HG02763 (cell line): ENCODE data around the gene PITX3.
A peak's percentile ranks its signal among the peaks of the same experiment; 100 is the strongest.
"Not testable (repeated sequence)": the region's sequence is repeated elsewhere in the genome, so short reads cannot be mapped to it uniquely, and the experiment has no call there.

Experiments used
- ATAC-seq: cut with Tn5 transposase; IDR thresholded peaks from one replicate; pipeline ENCODE4 v1.9.1; 2021; ENCODE audit warnings: mild to moderate bottlenecking, moderate library complexity; ENCODE audit not compliant: unreplicated experiment

Gene PITX3

DNA sequence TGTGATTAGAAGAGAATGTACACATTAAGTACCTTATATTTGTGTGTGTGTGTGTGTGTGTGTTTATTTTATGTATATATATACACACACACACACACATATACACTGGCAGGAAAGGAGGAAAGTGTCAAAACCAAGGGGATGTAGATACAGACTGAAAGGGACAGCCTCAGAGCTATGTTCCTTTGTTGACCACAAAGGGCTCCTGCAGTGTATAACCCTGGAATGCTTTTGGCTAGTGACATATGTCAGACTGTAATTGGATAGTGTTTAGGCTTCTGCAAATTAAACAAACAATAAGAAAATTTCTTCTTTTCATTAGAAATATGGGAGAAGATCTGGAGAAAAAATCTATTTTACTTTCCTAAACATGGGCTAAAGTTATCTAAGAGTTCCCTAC lies 19.9 kb upstream of the PITX3 start:
- no peak for ATAC-seq

DNA sequence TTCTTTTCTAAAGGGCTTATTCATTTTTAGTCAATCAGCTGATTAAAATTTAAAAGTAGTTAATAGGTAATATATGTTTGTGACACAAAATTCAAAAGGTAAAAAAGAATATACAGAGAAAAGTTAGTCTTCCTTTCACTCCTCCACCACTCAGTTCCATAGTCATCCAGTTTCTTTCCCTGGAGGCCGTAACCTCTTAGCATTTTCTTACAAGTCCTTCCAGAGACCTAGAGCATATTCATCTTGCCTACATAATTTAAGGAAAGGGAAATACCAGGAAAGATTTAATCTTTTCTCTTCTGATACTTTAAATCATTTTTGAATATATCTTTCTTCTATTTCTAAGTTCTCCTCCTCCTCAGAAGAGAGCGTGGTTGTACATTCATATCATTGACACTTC lies 14.1 kb upstream of the PITX3 start:
- no peak for ATAC-seq

DNA sequence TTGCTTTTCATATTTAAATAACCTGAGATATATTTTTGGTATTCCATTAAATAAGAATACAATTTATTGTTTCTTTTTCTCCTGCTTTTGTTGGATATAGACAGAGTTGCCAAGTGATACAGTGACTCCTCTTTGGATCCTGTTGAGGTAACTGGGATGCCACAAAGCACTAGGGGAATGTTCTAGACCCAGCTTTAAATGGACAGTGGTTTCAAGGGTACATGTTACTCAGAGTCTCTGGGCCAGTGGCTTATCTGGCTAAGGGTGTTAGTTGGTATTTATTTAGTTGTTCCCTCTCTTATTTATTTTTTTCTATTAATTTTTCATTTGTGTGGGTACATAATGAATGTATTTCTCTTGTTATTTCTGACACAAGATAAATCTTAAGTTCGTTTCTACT lies 13.1 kb upstream of the PITX3 start:
- ATAC-seq, result no peak

DNA sequence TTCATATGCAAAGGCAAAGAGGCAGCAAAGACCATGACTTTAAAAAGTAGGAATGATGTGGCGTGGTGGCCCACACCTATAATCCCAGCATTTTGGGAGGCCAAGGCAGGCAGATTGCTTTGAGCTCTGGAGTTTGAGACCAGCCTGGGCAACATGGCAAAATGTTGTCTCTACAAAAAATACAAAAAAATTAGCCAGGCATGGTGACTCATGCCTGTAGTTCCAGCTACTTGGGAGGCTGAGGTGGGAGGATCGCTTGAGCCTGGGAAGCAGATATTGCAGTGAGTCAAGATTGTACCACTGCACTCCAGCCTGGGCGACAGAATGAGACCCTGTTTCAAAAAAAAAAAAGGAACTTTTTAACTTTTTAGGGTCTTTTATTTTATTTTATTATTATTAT lies 11.2 kb upstream of the PITX3 start:
- ATAC-seq, result not testable (repeated sequence)

DNA sequence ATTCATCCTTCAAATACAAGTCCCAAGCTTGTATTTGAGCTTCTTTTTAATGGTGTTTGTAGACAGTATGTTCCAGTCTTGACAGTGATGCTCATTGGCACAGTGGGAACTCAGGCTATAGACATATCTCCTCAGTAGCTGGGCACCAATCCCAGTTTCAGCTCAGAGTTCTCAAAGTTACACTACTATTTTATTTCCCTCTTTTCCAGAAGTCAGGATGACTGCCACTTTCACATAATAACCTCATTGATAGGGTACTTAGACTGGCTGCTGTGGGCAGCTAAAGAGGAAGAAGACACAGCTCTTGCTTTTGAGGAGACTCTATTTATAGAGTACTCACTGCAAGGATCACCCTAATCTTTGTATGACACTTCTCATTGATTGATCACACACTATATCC lies 6.4 kb upstream of the PITX3 start:
- ATAC-seq, result no peak

DNA sequence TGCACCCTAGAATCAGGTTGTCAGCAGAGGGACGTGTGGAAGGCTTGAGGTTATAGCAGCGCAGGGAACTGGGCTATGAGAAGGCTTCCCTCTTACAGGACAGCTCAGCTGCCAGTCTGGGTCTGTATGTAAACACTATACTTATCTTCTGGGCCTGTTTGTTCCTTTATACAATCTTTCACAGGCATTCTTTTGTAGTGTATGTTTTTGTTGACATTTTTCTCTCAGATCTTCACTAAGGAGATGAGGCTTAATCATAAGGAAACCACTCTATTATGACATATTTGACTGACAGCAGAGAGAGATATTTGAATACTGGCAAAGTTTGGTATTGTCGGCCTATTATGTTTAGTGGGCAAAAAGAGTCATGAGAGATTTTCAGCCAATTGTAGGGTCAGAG lies 4.9 kb upstream of the PITX3 start:
- ATAC-seq, result no peak

DNA sequence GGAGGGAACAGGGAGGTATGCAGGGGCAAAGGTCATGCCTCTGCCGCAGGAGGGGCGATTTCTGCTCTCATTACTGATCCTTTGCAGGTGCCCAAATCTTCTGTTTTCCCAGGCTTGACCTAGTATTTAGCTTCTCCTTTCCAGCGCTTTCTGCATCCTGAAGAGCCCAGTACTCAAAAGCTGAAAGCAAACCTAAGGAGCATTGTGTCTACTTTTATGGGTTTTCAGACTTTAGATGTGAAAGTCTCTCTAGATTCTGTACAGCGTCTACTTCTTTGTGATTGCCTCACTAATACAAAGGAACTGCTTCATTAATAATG lies 4.6 kb upstream of the PITX3 start:
- no peak for ATAC-seq

DNA sequence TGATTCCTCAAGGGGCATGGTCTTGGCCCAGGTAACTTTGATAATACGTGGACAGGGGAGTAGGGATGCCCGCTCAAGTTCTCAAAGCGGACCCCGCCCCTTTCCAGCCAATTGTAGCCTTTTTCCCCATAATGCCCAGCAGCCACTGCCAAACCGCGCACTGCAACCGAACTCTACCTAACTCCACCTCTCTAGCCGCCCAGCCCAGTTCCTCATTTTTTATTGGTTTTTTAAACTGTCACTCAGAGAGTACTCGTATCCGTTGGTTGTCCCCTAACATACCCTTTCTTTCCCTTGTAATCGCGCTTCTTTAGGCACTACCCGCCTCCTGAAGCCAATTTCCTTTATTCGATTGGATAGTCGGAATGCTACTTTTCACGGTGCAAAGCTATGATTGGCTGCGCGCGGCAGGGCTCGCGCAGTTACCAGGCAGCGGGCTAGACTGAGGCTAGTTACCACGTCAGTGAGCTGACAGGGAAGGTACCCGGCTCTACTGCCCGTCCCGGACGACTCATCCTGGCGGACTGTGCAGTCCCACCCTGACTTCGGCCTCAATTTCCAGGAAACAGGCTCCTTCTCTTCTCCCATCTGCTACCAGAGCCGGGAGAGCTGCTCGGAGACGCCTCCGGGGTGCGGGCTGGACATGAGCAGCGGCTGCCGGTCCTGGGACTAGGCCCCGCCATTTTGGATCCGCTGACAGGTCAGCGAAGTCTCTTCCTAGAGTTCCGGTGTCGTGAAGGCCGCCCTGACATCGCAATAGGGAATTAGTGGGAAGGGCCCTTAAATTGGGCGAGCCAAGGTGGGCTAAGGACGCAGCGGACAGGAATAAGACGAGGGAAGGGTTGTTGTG lies 4.0 kb upstream of the PITX3 start, which contains the start of gene GBF1:
Gene GBF1, plus strand, starts transcription at position 451 of the 850 bp plus-strand sequence. CDS start 13,407 bp downstream, outside the sequence.
- ATAC-seq, result peak; percentile 81

DNA sequence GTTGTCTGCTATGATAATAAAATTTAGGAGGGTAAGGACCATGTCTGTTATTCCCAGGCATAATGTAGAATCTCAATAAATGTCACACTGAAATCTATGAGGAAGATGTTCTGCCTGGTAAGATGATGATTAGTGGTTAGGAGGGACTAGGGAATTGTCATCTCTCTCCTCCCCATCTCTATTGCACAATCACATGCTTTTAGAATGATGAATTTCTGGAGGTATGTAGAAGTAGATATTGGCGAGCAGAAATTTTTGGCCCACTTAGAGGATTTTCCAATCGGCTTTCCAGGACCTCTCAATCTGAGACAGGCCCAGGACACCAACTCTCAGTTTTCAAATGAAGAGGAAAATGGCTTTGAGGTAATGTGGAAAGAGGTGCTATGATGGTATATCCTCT lies 2.0 kb upstream of the PITX3 start:
- no peak for ATAC-seq

DNA sequence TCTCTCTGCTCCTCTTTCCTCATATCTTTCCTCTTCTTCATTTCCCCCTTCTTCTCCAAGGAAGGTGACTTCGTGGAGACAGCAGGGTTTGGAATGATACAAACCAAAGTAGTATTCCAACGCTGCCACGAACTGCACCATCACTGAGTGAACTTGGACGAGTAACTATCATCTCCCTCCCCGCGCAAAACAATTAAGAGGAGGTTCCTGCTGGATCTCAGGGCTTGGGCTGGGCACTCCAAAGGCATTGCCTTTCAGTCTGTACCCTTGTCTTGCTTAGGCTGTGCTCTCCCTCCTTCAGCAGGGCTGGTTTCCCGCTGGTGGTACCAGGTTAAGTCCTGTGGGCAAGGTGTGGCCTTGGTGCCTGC lies 790 bp upstream of the PITX3 start:
- no peak for ATAC-seq

DNA sequence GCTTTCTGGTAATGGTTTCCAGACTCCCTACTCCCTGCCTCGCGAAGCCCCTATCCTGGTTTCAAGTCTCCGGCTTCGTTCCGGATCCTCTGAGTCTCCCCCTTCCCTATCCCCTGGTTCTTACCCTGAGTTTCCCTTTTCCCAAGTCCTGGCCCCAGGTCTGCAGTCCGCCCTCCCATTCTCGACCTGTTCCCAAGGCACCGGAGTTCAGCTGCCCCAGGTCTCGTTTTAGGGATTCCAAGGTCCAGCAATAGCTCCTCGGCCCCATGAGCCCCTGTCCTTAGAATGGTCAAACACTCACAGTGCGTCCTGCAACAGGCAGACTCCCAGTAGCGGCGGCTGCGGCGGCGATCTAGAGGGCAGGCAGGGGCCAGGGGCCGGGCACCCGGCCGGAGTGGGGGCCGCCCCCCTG lies 274 bp downstream of the PITX3 start:
- no peak for ATAC-seq

DNA sequence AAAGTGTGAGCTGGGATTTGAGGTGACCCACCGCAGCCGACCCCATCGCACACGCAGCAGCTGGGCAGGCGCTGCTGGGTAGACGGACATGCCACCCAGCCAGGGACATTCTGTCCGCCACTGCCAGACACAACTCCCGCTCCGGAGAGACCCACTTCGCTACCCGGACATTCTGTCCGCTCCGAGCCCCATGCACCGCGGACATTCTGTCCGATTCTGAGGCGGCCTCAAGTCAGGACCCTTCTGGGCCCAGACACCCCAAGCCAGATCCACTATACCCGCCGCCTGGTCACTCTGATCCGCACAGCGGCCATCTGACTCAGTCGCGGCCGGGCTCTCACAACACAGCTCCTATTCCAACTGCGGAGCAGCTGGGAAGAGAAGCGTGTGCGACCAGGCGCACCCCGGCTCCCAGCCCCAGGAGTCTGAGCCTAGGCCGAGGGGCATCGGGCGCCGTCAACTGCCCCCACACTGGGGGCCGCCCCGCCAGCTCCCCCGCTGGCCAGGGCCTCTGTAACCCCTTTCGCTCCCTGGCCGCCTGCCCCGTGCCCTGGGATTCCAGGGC lies 763 bp downstream of the PITX3 start:
- ATAC-seq, result no peak

DNA sequence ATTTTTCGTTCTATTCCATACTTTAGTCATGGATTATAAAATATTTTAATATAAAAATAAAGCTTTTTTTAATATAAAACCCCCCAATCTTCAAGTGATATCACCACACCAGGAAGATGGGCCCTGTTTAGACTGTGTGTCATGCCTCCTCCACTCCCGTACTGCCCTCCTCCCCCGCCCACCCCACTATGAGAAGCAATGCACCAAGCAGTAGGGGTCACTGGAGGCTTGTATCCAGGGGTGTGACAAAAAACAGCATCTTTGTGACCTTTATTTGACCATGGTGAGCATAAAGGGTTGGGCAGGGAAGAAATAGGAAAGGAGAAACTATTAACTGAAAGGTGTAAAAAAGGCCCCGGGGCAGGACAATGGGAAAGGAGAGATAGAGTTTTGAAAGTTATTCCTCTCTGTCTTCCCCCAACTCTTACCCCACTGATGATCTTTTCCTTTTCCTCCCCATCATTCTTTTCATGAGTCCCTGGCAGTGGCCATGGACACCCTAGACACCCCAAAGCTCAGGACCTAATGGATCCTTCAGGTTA lies 3.5 kb downstream of the PITX3 start:
- ATAC-seq, result no peak

DNA sequence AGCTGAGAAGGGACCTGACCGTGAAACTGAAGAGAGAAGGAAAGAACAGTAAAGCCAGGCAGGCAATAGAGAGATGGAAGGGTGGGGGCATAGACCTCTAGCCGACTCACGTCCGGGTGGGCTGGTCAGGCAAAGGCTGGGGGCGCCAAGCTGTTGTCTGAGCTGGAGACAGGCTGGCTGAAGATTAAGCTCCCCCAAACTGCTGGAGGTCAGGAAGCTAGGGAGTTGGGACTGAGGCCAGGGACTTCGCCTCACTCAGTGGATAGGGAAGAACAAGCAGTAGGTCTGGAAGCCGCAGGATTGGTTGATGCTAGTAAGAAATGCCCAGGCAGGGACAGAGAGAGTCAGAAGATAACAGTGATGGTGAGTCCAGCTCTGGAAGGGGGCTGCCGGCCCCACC lies 5.3 kb downstream of the PITX3 start:
- ATAC-seq, result no peak

DNA sequence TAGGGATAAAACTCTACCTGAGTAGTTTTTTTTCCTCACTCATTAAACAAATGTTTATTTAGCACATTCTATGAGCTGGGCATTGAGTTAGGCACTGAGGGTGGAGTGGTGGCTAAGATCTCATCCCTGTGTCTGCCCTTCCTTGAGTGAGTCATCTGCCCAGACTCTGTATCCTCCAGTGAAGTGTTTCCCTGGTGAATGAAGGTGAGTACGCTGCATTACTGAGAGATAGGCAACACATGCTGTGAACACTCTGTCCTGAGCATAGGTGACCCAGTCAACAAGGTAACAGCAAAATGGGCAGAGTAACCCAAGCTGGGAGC lies 5.8 kb downstream of the PITX3 start:
- no peak for ATAC-seq

DNA sequence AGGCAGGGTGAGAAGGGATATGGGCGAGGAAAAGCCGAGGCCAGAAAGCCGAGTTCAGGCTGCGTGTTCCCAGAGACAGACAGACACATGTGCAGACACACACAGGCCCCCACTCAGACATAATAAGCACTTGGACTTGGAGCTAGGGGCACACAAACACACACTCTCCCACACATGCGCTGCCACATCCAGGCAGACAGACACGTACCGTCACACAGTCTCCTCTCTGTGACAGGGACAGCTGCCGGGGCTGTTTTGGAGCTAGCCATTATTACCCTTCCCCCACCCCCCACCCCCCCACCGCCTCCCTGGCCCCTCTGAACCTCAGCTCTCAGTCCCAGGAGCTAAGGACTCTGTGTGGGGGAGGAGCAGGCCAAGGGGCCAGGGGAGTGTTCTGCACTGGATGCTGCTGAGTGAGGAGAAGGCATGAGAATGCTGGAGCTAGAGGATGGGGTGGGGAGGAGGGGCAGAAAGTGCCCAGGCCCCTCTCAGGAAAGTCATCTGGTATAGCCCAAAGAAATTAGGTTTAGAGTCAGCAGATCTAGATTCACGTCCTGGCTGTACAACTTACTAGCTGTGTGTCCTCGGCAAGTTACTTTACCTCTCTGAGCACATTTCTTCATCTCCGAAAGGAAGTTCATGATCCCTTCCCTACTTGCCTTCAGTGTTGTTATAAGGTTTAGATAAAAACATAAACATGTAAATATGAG lies 6.3 kb downstream of the PITX3 start:
- ATAC-seq, result no peak

DNA sequence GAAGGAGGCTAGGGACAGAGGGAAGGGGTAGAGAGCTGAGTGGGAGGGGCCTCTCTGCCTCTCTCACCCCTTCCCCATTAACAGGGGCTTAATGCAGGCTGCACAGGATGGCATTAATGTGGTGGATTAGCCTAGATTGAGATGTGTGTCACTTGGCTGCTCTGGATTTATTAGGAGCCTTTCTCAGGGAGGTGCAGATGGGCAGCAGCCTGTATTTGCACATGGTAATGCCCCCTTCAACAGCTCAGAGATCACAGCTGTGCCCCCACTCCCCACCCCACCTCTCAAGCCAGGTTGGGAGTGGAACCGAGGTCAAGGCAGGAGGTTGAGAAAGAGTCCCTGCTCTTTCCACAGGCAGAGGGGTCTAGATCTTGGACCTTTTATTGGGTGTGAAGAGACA lies 7.3 kb downstream of the PITX3 start:
- ATAC-seq, result no peak

DNA sequence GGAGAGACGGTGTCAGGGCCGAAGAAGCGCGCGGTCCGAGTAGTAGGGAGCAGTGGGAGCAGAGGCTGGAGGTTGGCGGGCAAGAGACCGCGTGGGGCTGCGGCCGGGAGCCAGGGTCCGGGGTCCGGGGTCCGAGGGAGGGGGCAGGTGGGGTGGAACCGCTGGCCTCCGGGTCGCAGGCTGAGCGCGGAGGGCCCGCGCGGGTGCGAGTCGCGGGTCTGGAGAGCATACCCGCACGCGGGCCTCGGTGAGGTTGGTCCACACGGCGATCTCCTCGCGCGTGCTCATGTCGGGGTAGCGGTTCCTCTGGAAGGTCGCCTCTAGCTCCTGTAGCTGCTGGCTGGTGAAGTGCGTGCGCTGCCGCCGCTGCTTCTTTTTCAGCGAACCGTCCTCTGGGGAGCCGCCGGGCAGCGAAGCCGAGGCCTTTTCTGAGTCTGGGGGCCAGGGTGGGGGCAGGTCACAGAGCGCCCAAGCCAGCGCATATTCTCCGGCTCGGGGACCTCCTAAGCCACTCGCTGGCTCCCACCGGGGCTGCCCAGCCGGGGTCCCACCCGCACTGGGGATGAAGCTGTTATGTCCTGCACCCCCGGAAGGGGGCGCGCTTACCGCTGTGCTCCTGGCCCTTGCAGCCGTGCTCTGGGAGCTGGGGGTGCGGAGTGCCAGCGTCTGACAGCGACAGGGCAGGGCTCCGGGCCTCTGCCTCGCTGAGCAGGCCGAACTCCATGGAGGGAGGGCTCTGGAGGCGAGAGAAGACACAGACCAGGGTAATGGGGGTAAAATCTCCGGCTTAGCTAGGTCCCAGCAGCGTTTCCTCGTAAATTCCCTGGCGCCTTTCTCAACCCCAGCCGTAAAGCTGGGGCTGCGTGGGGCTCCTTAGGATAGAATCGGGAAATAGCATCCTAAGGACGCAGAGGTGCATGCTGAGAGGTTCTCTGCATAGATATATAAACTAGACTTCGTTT lies 9.7 kb downstream of the PITX3 start:
- no peak for ATAC-seq

DNA sequence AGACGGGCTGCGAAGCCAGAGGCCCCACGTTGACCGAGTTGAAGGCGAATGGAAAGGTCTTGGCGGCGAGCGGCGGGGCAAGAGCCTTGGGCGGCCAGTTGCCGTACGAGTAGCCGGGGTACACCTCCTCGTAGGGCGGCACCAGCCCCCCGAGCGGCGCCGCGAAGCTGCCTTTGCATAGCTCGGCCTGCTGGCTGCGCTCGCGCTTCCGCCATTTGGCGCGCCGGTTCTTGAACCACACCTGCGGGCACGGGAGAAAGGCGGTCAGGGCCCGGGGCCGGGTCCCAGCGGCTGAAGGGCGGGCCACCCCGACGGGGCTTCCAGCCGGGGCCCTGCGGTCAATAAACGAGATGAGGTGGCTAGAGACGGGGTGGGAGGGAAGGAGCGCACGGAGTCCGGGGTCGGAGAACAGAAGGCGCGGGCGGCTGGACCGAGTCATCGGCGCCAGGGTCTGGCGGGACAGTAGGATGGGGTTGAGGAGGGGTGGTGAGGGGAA lies 10.4 kb downstream of the PITX3 start:
- no peak for ATAC-seq

DNA sequence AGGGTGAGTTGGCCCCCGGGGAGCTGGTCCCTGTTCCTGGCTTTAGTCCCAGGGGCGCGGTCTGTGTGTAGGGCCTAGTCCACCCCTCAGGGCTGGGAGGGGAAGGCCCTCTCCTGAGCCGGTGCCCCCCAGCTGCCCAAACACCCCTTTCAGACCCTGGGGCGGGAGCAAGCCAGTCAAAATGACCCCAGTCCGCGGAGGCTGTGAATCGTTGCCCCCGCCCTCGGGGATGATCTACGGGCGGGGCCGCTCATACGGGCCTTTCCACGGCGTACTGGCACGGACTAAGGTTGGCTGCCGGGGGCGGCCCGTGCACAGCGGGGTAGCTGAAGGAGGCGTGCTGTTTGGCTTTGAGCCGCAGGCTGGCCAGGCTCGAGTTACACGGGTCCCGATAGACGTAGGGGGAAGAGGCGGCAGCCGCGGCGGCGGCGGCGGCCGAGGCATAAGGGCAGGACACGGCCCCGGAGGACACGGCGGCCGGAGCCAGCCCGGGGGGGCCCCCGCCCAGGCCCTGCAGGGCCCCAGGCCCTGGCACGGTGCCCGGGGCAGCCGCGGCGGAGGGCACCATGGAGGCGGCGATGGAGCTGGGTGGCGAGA lies 10.9 kb downstream of the PITX3 start:
- no peak for ATAC-seq
